Mesenteric fat pad (tissue), 1 donor: ENCODE data around the gene BAIAP3. TPM values are rescaled to one million over a fixed set of nuclear protein-coding genes. Genes with fewer than 3 reads are reported as not detected.

Source experiments
- DNase-seq: peaks from one replicate; pipeline ENCODE4 v3.0.0-alpha.2; 2020; ENCODE audit warnings: low spot score
- total RNA-seq: library from RNA; stranded (reverse); fragmentation: NEBNext Ultra II Directional; extraction: Animal tissue kit (Norgen Biotek cat#: 25700); gene quantifications from one replicate; pipeline ENCODE4 v1.2.1, GENCODE V29; 2021
- donor health status: DM: yes; HTN: yes; CAD: no.

BAIAP3 gene
- total RNA-seq, 1 donor from 2014 or later = 1.3 TPM

GRCh38 chr16:1387331-1387730 lies 53.9 kb downstream of the BAIAP3 start:
- no peak for DNase-seq

- DNase-seq = no peak
Measured at GRCh38 chr16:1389762-1390161, 56.3 kb downstream of the BAIAP3 start.

GRCh38 chr16:1390239-1390779 lies 56.9 kb downstream of the BAIAP3 start:
- no peak for DNase-seq

GRCh38 chr16:1392826-1393225 lies 59.4 kb downstream of the BAIAP3 start:
- no peak for DNase-seq

- DNase-seq = no peak
Measured at GRCh38 chr16:1393613-1394176, 60.2 kb downstream of the BAIAP3 start.

- DNase-seq = no peak
Measured at GRCh38 chr16:1394367-1394951, 61.0 kb downstream of the BAIAP3 start.

- DNase-seq = no peak
Measured at GRCh38 chr16:1395444-1396031, 62.1 kb downstream of the BAIAP3 start.

GRCh38 chr16:1397779-1398178 lies 64.3 kb downstream of the BAIAP3 start:
- DNase-seq = no peak

GRCh38 chr16:1398351-1398750 lies 64.9 kb downstream of the BAIAP3 start:
- no peak for DNase-seq

Other genes starting within 250 kb of the BAIAP3 start
- gene C1QTNF8, start 237.4 kb upstream of the BAIAP3 start, total RNA-seq = not detected
- 2.6 TPM for gene CACNA1H, start 180.5 kb upstream of the BAIAP3 start, total RNA-seq
- gene TPSG1, start 108.4 kb upstream of the BAIAP3 start, total RNA-seq = not detected
- gene TPSB2, start 103.5 kb upstream of the BAIAP3 start, total RNA-seq = 22.1 TPM
- 10.7 TPM for gene TPSAB1, start 92.9 kb upstream of the BAIAP3 start, total RNA-seq
- gene TPSD1, start 77.6 kb upstream of the BAIAP3 start, total RNA-seq = not detected
- gene UBE2I, start 24.0 kb upstream of the BAIAP3 start, total RNA-seq = 91.9 TPM
- gene TSR3, start 18.2 kb downstream of the BAIAP3 start, total RNA-seq = 58.2 TPM
- 72.1 TPM for gene GNPTG, start 18.3 kb downstream of the BAIAP3 start, total RNA-seq
- 14.5 TPM for gene UNKL, start 81.1 kb downstream of the BAIAP3 start, total RNA-seq
- 13.0 TPM for gene UQCC4, start 87.1 kb downstream of the BAIAP3 start, total RNA-seq
- 0.35 TPM for gene PERCC1, start 97.4 kb downstream of the BAIAP3 start, total RNA-seq
- gene CCDC154, start 110.9 kb downstream of the BAIAP3 start, total RNA-seq = 0.45 TPM
- 80.8 TPM for gene CLCN7, start 141.4 kb downstream of the BAIAP3 start, total RNA-seq
- gene PTX4, start 155.3 kb downstream of the BAIAP3 start, total RNA-seq = 0.35 TPM
- 25.7 TPM for gene TELO2, start 159.7 kb downstream of the BAIAP3 start, total RNA-seq
- gene TMEM204, start 200.0 kb downstream of the BAIAP3 start, total RNA-seq = 37.2 TPM